22Rv1 (cell line): ENCODE measurements around the gene GJA5.

ENCODE experiments used
- ZFX ChIP-seq: fragments of 450-650 bp; IDR thresholded peaks from 2 replicates; pipeline ENCODE4 v1.6.1; 2017; ENCODE audit warnings: antibody characterized with exemption, borderline replicate concordance
- TF ChIP-seq, protein P1 (sequence below): fragments of 450-650 bp; IDR thresholded peaks from 2 replicates; pipeline ENCODE4 v1.5.1; 2017; ENCODE audit warnings: mild to moderate bottlenecking

GRCh38 chr1:147749792-147750191 is 10.6 kb downstream of the GJA5 start:
- TF ChIP-seq, protein P1, sequence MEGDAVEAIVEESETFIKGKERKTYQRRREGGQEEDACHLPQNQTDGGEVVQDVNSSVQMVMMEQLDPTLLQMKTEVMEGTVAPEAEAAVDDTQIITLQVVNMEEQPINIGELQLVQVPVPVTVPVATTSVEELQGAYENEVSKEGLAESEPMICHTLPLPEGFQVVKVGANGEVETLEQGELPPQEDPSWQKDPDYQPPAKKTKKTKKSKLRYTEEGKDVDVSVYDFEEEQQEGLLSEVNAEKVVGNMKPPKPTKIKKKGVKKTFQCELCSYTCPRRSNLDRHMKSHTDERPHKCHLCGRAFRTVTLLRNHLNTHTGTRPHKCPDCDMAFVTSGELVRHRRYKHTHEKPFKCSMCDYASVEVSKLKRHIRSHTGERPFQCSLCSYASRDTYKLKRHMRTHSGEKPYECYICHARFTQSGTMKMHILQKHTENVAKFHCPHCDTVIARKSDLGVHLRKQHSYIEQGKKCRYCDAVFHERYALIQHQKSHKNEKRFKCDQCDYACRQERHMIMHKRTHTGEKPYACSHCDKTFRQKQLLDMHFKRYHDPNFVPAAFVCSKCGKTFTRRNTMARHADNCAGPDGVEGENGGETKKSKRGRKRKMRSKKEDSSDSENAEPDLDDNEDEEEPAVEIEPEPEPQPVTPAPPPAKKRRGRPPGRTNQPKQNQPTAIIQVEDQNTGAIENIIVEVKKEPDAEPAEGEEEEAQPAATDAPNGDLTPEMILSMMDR, result no peak
- no peak for TF ChIP-seq ZFX
